ENCODE results near the gene PRDM16. TPM values are rescaled to one million over a fixed set of nuclear protein-coding genes. Genes with fewer than 3 reads are reported as not detected.

The PRDM16 gene
- total RNA-seq, 1 donor from 2014 or later: 0.79 TPM

- DNase-seq (ENCODE audit: low read depth) (no peak), FAIRE-seq (no peak)
- no peak overlapping the region for H3K4me3 ChIP-seq (ENCODE audit: low read depth, low read length)
- TF ChIP-seq CTCF (IDR thresholded peaks at IDR 0.05; ENCODE audit: insufficient read depth, low read length, severe bottlenecking): no peak
- peaks cover 8% of the 10 kb centered on the region for H3K36me3 ChIP-seq (ENCODE audit: control insufficient read depth, insufficient read depth, low read length)
- no peaks in the 10 kb centered on the region for H3K27me3 ChIP-seq (ENCODE audit: control insufficient read depth, insufficient read depth, low read length)
These were observed 403.9 kb downstream of the PRDM16 start for GRCh38 chr1:3472906-3473305.

- peak; percentile 28 for FAIRE-seq
- no peak for TF ChIP-seq CTCF (IDR thresholded peaks at IDR 0.05; ENCODE audit: insufficient read depth, low read length, severe bottlenecking)
- Histone ChIP-seq H3K27me3 (ENCODE audit: control insufficient read depth, insufficient read depth, low read length) (no peaks in the 10 kb centered on the region), H3K36me3 (ENCODE audit: control insufficient read depth, insufficient read depth, low read length) (peaks cover 7% of the 10 kb centered on the region), H3K4me3 (ENCODE audit: low read depth, low read length) (no peak overlapping the region)
- peak; percentile 91 for DNase-seq (ENCODE audit: low read depth)
These were observed 404.4 kb downstream of the PRDM16 start for GRCh38 chr1:3473381-3473844.

GRCh38 chr1:3474016-3474415 is 405.0 kb downstream of the PRDM16 start:
- Histone ChIP-seq H3K36me3 (ENCODE audit: control insufficient read depth, insufficient read depth, low read length) (peaks cover 7% of the 10 kb centered on the region), H3K27me3 (ENCODE audit: control insufficient read depth, insufficient read depth, low read length) (no peaks in the 10 kb centered on the region), H3K4me3 (ENCODE audit: low read depth, low read length) (no peak overlapping the region)
- DNase-seq (ENCODE audit: low read depth): no peak
- FAIRE-seq: peak; percentile 80
- TF ChIP-seq CTCF (IDR thresholded peaks at IDR 0.05; ENCODE audit: insufficient read depth, low read length, severe bottlenecking): no peak

GRCh38 chr1:3474421-3474820 is 405.4 kb downstream of the PRDM16 start:
- H3K4me3 ChIP-seq (ENCODE audit: low read depth, low read length): no peak overlapping the region
- TF ChIP-seq CTCF (IDR thresholded peaks at IDR 0.05; ENCODE audit: insufficient read depth, low read length, severe bottlenecking): no peak
- DNase-seq (ENCODE audit: low read depth): no peak

GRCh38 chr1:3475839-3476573 is 407.0 kb downstream of the PRDM16 start:
- FAIRE-seq: no peak
- TF ChIP-seq CTCF (IDR thresholded peaks at IDR 0.05; ENCODE audit: insufficient read depth, low read length, severe bottlenecking): no peak
- H3K4me3 ChIP-seq (ENCODE audit: low read depth, low read length): no peak overlapping the region

More at GRCh38 chr1:3474421-3474820, 405.4 kb downstream of the PRDM16 start:
- FAIRE-seq: no peak
- Histone ChIP-seq H3K36me3 (ENCODE audit: control insufficient read depth, insufficient read depth, low read length) (peaks cover 6% of the 10 kb centered on the region), H3K27me3 (ENCODE audit: control insufficient read depth, insufficient read depth, low read length) (no peaks in the 10 kb centered on the region)

More at GRCh38 chr1:3475839-3476573, 407.0 kb downstream of the PRDM16 start:
- Histone ChIP-seq H3K27me3 (ENCODE audit: control insufficient read depth, insufficient read depth, low read length) (no peaks in the 10 kb centered on the region), H3K36me3 (ENCODE audit: control insufficient read depth, insufficient read depth, low read length) (peaks cover 5% of the 10 kb centered on the region)
- no peak for DNase-seq (ENCODE audit: low read depth)

All from bronchial epithelial cell (primary cell).